SK-N-SH (cell line): ENCODE measurements around the gene AP2A2. TPM values are rescaled to one million over a fixed set of nuclear protein-coding genes. Genes with fewer than 3 reads are reported as not detected.

ENCODE experiments used
- CTCF ChIA-PET: fragments of 300-600, 350-600 bp; formaldehyde crosslinking; extraction: SDS; loops from one replicate; lab custom pipeline; 2021; lab: Yijun Ruan, JAX
- POLR2A ChIA-PET: fragments of 350-600 bp; sonication (Branson Sonifier 250); formaldehyde crosslinking; extraction: SDS; loops from one replicate; lab custom pipeline; 2020; ENCODE audit warnings: antibody characterized with exemption, inconsistent platforms; lab: Yijun Ruan, JAX
- DNase-seq: peaks from one replicate; pipeline ENCODE4 v3.0.0; 2012
- H2AFZ ChIP-seq: fragments of 200-600 bp; sonication (generic); 2 replicates; pipeline ENCODE4 v1.8.1; 2016; ENCODE audit warnings: antibody characterized with exemption, mild to moderate bottlenecking, low read depth
- H3F3A ChIP-seq: fragments of 200-600 bp; sonication (generic); replicated peaks from 2 replicates; pipeline ENCODE3; 2016; ENCODE audit warnings: antibody characterized with exemption, mild to moderate bottlenecking; ENCODE audit not compliant: insufficient read depth
- H3K27ac ChIP-seq, 2 experiments: fragments of 200-500 bp in 1 of 2; fragments of 200-600 bp in 1 of 2; sonication (Bioruptor generic) in 1 of 2; sonication (generic), shearing (Covaris generic) in 1 of 2; 2 replicates each; pipeline versions ENCODE4 v1.5.1 to v1.6.1; 2014 to 2016; ENCODE audit warnings: low read depth in 2 of 2, inconsistent platforms in 1 of 2, low read length in 1 of 2, mild to moderate bottlenecking in 1 of 2, mixed read lengths in 1 of 2
- H3K27me3 ChIP-seq: fragments of 200-600 bp; sonication (generic), shearing (Covaris generic); 2 replicates; pipeline ENCODE4 v1.6.1; 2016; ENCODE audit warnings: mixed run types; ENCODE audit not compliant: insufficient read depth
- H3K36me3 ChIP-seq, 2 experiments: fragments of 200-500 bp in 1 of 2; fragments of 200-600 bp in 1 of 2; sonication (Bioruptor generic) in 1 of 2; sonication (generic) in 1 of 2; replicated peaks in 1 of 2; 2 replicates each; pipeline versions ENCODE3 to v1.5.1; 2014 to 2016; ENCODE audit warnings: low read length in 1 of 2, mild to moderate bottlenecking in 1 of 2; ENCODE audit not compliant: insufficient read depth in 2 of 2, control insufficient read depth in 1 of 2
- H3K4me1 ChIP-seq, 2 experiments: fragments of 200-500 bp in 1 of 2; fragments of 200-600 bp in 1 of 2; sonication (Bioruptor generic) in 1 of 2; sonication (generic), shearing (Covaris generic) in 1 of 2; 2 replicates each; pipeline versions ENCODE4 v1.5.1 to v1.6.1; 2014 to 2016; ENCODE audit warnings: low read depth in 1 of 2, low read length in 1 of 2, mixed run types in 1 of 2; ENCODE audit not compliant: insufficient read depth in 2 of 2, control insufficient read depth in 1 of 2
- H3K4me2 ChIP-seq: fragments of 200-600 bp; sonication (generic), shearing (Covaris generic); 2 replicates; pipeline ENCODE4 v1.6.1; 2017; ENCODE audit warnings: mixed run types
- H3K4me3 ChIP-seq, 2 experiments: fragments of 200-500 bp in 1 of 2; fragments of 200-600 bp in 1 of 2; sonication (Bioruptor generic) in 1 of 2; sonication (generic), shearing (Covaris generic) in 1 of 2; 2 replicates each; pipeline versions ENCODE4 v1.5.1 to v1.8.1; 2014 to 2016; ENCODE audit warnings: low read depth in 2 of 2, inconsistent platforms in 1 of 2, low read length in 1 of 2, mild to moderate bottlenecking in 1 of 2, mixed read lengths in 1 of 2, moderate library complexity in 1 of 2
- H3K79me2 ChIP-seq: fragments of 200-600 bp; sonication (generic); 2 replicates; pipeline ENCODE4 v1.8.1; 2017; ENCODE audit warnings: mild to moderate bottlenecking; ENCODE audit not compliant: insufficient read depth
- H3K9ac ChIP-seq: fragments of 200-600 bp; sonication (generic); 2 replicates; pipeline ENCODE4 v1.6.1; 2017; ENCODE audit warnings: mixed run types
- H3K9me2 ChIP-seq: fragments of 200-600 bp; sonication (generic); 2 replicates; pipeline ENCODE4 v1.6.1; 2017; ENCODE audit warnings: mixed run types
- H3K9me3 ChIP-seq: fragments of 200-600 bp; sonication (generic); 2 replicates; pipeline ENCODE4 v1.6.1; 2017; ENCODE audit warnings: mixed run types, mild to moderate bottlenecking, moderate library complexity
- H4K20me1 ChIP-seq: fragments of 200-600 bp; sonication (generic); 2 replicates; pipeline ENCODE4 v1.6.1; 2017; ENCODE audit warnings: mild to moderate bottlenecking, mixed run types; ENCODE audit not compliant: insufficient read depth
- ELF1 ChIP-seq: IDR thresholded peaks from 2 replicates; pipeline ENCODE4 v1.4.0; 2012
- GABPA ChIP-seq: IDR thresholded peaks from 2 replicates; pipeline ENCODE4 v1.4.0; 2012; ENCODE audit warnings: low read depth, mild to moderate bottlenecking
- GATA2 ChIP-seq: sonication (generic); formaldehyde crosslinking; IDR thresholded peaks from 2 replicates; pipeline ENCODE4 v1.5.0; 2020; ENCODE audit warnings: mild to moderate bottlenecking, missing genetic modification reagents
- JUND ChIP-seq: IDR thresholded peaks from 2 replicates; pipeline ENCODE4 v1.4.0; 2012
- MEF2A ChIP-seq: IDR thresholded peaks from 2 replicates; pipeline ENCODE4 v1.4.0; 2012; ENCODE audit warnings: low read depth, borderline replicate concordance
- NFIC ChIP-seq: IDR thresholded peaks from 2 replicates; pipeline ENCODE4 v1.4.0; 2012; ENCODE audit warnings: borderline replicate concordance
- NRF1 ChIP-seq: IDR thresholded peaks from 2 replicates; pipeline ENCODE4 v1.6.1; 2012; ENCODE audit warnings: low read depth, mild to moderate bottlenecking, low read length
- POLR2AphosphoS5 ChIP-seq: IDR thresholded peaks from 2 replicates; pipeline ENCODE4 v1.6.1; 2012; ENCODE audit warnings: low read depth, low read length
- RAD21 ChIP-seq: IDR thresholded peaks from 2 replicates; pipeline ENCODE4 v1.6.1; 2012; ENCODE audit warnings: mild to moderate bottlenecking, low read length
- RCOR1 ChIP-seq: fragments of 150-350 bp; IDR thresholded peaks from 2 replicates; pipeline ENCODE4 v1.6.1; 2017; ENCODE audit warnings: antibody characterized with exemption, low read length
- RFX5 ChIP-seq: IDR thresholded peaks from 2 replicates; pipeline ENCODE4 v1.6.1; 2012; ENCODE audit warnings: mild to moderate bottlenecking, improper control_type of control experiment, low read length
- TCF12 ChIP-seq: IDR thresholded peaks from 2 replicates; pipeline ENCODE4 v1.4.0; 2012
- USF2 ChIP-seq: fragments of 150-350 bp; IDR thresholded peaks from 2 replicates; pipeline ENCODE4 v1.6.1; 2017; ENCODE audit warnings: antibody characterized with exemption, low read length, low read depth, borderline replicate concordance
- YY1 ChIP-seq: IDR thresholded peaks from 2 replicates; pipeline ENCODE4 v1.4.0; 2012; ENCODE audit warnings: low read depth, mild to moderate bottlenecking
- WGBS: methylation state at CpG from one replicate; pipeline ENCODE4 v1.1.6; 2017; ENCODE audit warnings: low lambda C conversion rate; 5-methylcytosine and 5-hydroxymethylcytosine counted together
- polyA plus RNA-seq, 3 experiments: library from polyadenylated mRNA; depleted of rRNA; stranded (reverse); fragments of >200 nt; gene quantifications; 2 replicates each; pipeline ENCODE4 v1.2.3, GENCODE V29; 2012
- TF ChIP-seq, protein P1 (sequence below): IDR thresholded peaks from 2 replicates; pipeline ENCODE4; 2012
- TF ChIP-seq, protein P2 (sequence below): fragments of 150-350 bp; IDR thresholded peaks from 2 replicates; pipeline ENCODE4 v1.6.1; 2016; ENCODE audit warnings: mild to moderate bottlenecking, low read depth, low read length
- TF ChIP-seq, protein P3 (sequence below): IDR thresholded peaks from 2 replicates; pipeline ENCODE4 v1.4.0; 2012; ENCODE audit warnings: low read depth, borderline replicate concordance

AP2A2 gene
- polyA plus RNA-seq, 1 of the 3 experiments (the other 2 are of a cell fraction) = 42.7 TPM

DNA sequence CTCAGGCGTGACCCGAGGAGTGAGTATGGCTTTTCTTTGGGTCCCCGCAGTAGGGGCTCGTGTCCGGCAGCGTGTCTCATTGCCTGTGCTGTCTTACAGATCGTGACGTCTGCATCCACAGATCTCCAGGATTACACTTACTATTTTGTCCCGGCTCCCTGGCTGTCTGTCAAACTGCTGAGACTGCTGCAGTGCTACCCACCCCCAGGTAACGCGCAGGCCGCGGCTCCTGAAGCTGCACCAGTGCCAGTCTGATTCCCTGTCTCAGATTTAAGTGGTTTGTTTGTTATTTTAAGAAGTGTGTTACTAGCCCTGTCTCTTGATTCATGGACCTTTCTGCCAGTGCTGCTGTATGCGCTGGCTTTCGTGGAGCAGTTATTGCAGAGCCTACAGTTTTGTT, 58.9 kb downstream of the AP2A2 start:
- CTCF ChIA-PET = no interaction called here

GRCh38 chr11:985406-985805, 59.7 kb downstream of the AP2A2 start:
- Histone ChIP-seq H3K27me3 (no peaks in the 10 kb centered on the region), H3F3A (no peaks in the 10 kb centered on the region), H4K20me1 (no peaks in the 10 kb centered on the region), H2AFZ (no peak overlapping the region), H3K36me3 (peaks cover 17 to 53% of the 10 kb centered on the region in 2 experiments), H3K9ac (no peak overlapping the region), H3K27ac (no peak overlapping the region), H3K4me2 (no peak overlapping the region), H3K4me1 (no peaks in the 10 kb centered on the region), H3K4me3 (no peak overlapping the region), H3K9me3 (no peaks in the 10 kb centered on the region), H3K9me2 (no peaks in the 10 kb centered on the region), H3K79me2 (peaks cover 8% of the 10 kb centered on the region; the same call in 1 of the 2 replicates)
- TF ChIP-seq GATA2 (CRISPR knock-in tag) = no peak
- ChIA-PET CTCF (no interaction called here), POLR2A (no interaction called here)
- 96% methylated on average over 19 of the region's 21 CpGs for WGBS
- no peak for DNase-seq

More for the DNA sequence above, 58.9 kb downstream of the AP2A2 start:
- Histone ChIP-seq H4K20me1 (no peaks in the 10 kb centered on the region), H3K27me3 (no peaks in the 10 kb centered on the region), H3K36me3 (peaks cover 17 to 46% of the 10 kb centered on the region in 2 experiments), H2AFZ (no peak overlapping the region), H3F3A (no peaks in the 10 kb centered on the region), H3K27ac (no peak overlapping the region), H3K9me3 (no peaks in the 10 kb centered on the region), H3K4me2 (no peak overlapping the region), H3K9me2 (no peaks in the 10 kb centered on the region), H3K9ac (no peak overlapping the region), H3K4me1 (no peaks in the 10 kb centered on the region), H3K4me3 (no peak overlapping the region), H3K79me2 (peaks cover 8% of the 10 kb centered on the region; the same call in 1 of the 2 replicates)
- WGBS = 98% methylated on average over 15 of the region's 15 CpGs
- DNase-seq = no peak
- POLR2A ChIA-PET = no interaction called here
- no peak for TF ChIP-seq NRF1
- TF ChIP-seq RFX5 = no peak
- TF ChIP-seq YY1 = no peak
- no peak for TF ChIP-seq GABPA
- no peak for TF ChIP-seq MEF2A
- TF ChIP-seq, protein P1, sequence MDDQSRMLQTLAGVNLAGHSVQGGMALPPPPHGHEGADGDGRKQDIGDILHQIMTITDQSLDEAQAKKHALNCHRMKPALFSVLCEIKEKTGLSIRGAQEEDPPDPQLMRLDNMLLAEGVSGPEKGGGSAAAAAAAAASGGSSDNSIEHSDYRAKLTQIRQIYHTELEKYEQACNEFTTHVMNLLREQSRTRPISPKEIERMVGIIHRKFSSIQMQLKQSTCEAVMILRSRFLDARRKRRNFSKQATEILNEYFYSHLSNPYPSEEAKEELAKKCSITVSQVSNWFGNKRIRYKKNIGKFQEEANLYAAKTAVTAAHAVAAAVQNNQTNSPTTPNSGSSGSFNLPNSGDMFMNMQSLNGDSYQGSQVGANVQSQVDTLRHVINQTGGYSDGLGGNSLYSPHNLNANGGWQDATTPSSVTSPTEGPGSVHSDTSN = no peak
- no peak for TF ChIP-seq ELF1
- no peak for TF ChIP-seq JUND
- no peak for TF ChIP-seq USF2

GRCh38 chr11:985848-986247, 60.2 kb downstream of the AP2A2 start:
- no peaks in the 10 kb centered on the region for H3K4me1 ChIP-seq
- no peaks in the 10 kb centered on the region for H3K9me3 ChIP-seq
- no peaks in the 10 kb centered on the region for H3K9me2 ChIP-seq
- no peak for DNase-seq
- no peak overlapping the region for H3K27ac ChIP-seq
- H3K4me3 ChIP-seq = no peak overlapping the region
- 89% methylated on average over 13 of the region's 20 CpGs for WGBS
- peaks cover 8% of the 10 kb centered on the region; the same call in 1 of the 2 replicates for H3K79me2 ChIP-seq
- H3K9ac ChIP-seq = no peak overlapping the region
- no peaks in the 10 kb centered on the region for H4K20me1 ChIP-seq
- peaks cover 17 to 53% of the 10 kb centered on the region in 2 experiments for H3K36me3 ChIP-seq
- H2AFZ ChIP-seq = no peak overlapping the region
- CTCF ChIA-PET = no interaction called here
- no peaks in the 10 kb centered on the region for H3K27me3 ChIP-seq
- H3F3A ChIP-seq = no peaks in the 10 kb centered on the region
- POLR2A ChIA-PET = no interaction called here
- no peak overlapping the region for H3K4me2 ChIP-seq
- TF ChIP-seq, protein P2, sequence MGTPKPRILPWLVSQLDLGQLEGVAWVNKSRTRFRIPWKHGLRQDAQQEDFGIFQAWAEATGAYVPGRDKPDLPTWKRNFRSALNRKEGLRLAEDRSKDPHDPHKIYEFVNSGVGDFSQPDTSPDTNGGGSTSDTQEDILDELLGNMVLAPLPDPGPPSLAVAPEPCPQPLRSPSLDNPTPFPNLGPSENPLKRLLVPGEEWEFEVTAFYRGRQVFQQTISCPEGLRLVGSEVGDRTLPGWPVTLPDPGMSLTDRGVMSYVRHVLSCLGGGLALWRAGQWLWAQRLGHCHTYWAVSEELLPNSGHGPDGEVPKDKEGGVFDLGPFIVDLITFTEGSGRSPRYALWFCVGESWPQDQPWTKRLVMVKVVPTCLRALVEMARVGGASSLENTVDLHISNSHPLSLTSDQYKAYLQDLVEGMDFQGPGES = no peak
- TF ChIP-seq, protein P3, sequence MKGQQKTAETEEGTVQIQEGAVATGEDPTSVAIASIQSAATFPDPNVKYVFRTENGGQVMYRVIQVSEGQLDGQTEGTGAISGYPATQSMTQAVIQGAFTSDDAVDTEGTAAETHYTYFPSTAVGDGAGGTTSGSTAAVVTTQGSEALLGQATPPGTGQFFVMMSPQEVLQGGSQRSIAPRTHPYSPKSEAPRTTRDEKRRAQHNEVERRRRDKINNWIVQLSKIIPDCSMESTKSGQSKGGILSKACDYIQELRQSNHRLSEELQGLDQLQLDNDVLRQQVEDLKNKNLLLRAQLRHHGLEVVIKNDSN = no peak
- TF ChIP-seq RFX5 = no peak
- TF ChIP-seq GATA2 (CRISPR knock-in tag) = no peak
- no peak for TF ChIP-seq POLR2AphosphoS5
- no peak for TF ChIP-seq RAD21
- TF ChIP-seq, protein P1 = no peak
- TF ChIP-seq NRF1 = no peak
- no peak for TF ChIP-seq NFIC
- TF ChIP-seq RCOR1 = no peak
- TF ChIP-seq TCF12 = no peak
- TF ChIP-seq GABPA = no peak
- TF ChIP-seq, all 33 proteins: peak for 0
